Measurements from ENCODE around the gene TMEM116.

The TMEM116 gene

DNA sequence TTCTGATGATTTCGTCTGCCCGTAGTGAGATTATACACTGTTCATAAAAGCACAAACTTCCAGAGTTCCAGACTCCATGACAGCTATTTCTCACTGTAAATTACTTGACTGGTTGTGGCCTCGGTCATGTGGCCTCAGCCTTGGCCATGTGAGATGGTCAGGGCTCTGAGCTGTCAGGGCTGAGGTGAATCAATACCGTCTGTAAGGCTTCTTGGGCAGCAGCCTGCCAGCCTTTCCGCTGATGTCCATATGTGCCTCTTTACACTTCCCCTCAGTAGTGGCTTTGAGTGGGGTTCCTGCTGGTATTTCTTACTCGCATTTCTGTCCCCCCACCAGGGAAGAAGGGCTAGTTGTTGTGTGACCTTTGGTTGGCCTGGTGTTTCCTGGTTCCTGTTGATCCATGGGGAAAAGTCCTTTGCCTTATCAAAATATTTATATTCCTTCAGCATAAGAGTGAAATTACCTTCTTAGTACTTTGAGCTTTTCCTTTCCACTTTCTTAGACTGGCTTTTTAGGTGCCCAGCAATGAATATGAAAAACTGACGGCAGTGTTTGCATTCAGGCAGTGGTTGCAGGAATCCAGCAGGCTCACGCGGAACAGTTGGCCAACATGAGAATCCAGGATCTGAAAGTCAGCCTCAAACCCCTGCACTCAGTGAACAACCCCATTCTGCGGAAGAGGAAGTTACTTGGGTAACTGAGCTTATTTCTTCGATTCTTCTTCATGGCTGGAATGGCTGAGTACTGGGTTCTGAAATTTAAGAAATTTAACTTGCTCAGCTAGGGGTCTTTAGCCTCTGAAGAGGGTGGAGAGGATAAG lies 124.8 kb downstream of the TMEM116 start:
- no peak for DNase-seq

DNA sequence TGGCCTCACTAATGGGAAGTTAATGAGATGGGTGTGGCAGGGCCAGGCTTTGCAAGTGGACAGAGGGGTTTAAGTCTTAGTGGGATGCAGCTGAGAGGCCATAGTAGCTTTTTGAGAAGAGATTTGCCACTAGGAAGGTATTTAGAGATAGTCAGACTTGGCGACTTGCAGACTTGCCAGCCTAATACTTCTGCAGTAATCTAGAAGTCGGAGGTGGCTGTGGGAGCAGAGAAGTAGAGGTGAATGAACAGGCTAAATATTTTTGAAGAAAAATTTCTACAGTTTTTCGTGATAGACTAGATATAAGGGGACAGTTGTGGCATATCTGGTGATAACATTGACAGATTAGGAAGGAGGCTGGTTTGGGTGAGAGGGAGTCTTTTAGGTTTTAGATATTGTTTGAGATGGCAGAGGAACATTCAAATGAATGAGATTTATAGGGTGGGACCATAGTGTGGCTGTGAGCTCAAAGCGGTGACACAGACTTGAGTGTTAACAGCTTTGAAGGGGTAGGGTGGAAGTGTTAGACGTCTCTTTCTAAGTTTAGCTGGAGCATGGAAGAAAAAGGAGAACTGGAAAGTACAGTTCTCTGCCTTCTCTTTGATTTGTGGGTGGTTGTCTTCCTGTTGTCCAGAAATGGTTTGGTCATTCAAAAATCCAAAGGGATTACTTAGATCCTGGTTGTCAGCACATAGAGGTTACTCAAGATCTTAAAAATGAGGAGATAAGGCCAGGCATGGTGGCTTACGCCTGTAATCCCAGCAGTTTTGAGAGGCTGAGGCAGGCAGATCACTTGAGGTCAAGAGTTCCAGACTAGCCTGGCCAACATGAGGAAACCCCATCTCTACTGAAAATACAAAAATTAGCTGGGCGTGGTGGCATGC lies 126.1 kb downstream of the TMEM116 start:
- no peak for DNase-seq

DNA sequence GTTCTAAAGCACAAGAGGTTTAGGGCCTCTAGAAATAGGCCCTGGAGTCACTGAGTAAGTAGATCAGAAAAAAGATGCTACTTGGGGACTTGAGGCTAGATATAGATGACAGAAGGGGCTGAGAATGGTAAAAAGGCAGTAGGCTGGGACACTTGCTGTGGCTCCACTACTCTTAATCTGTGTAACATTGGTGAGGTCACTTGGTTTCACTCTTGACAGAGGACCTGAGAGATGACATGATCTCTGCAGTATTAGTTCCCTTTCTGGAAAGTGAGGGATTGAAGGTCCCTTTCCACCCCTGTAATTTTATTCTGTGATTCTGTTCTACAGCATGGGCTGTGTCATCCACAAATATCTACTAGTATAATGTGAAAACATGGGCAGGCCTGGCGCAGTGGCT lies 131.2 kb downstream of the TMEM116 start:
- no peak for DNase-seq
